GM23338 (cell line): ENCODE results near the gene ASTL. TPM values are rescaled to one million over a fixed set of nuclear protein-coding genes. Genes with fewer than 3 reads are reported as not detected.

ENCODE experiments used
- ATAC-seq: fragments of 200-7000 bp; cut with Tn5 transposase; 3 replicates; pipeline ENCODE4 v1.9.1; 2020
- DNase-seq: peaks from one replicate; pipeline ENCODE4 v3.0.0-alpha.2; 2015; ENCODE audit warnings: low spot score
- H2AFZ ChIP-seq: fragments of 200-600 bp; sonication (generic); 2 replicates; pipeline ENCODE4 v1.8.0; 2016; ENCODE audit warnings: antibody characterized with exemption, mild to moderate bottlenecking, moderate library complexity
- H3F3A ChIP-seq: fragments of 200-600 bp; sonication (generic); replicated peaks from 2 replicates; pipeline ENCODE4 v1.8.0; 2017; ENCODE audit warnings: antibody characterized with exemption, mixed run types, low read depth
- H3K27ac ChIP-seq: fragments of 200-600 bp; sonication (generic); 2 replicates; pipeline ENCODE4 v1.6.1; 2016; ENCODE audit warnings: low read depth
- H3K27me3 ChIP-seq: fragments of 200-600 bp; sonication (generic); 2 replicates; pipeline ENCODE4 v1.8.0; 2016; ENCODE audit warnings: mild to moderate bottlenecking, mixed run types, moderate library complexity; ENCODE audit not compliant: insufficient read depth
- H3K36me3 ChIP-seq: fragments of 200-600 bp; sonication (generic); 2 replicates; pipeline ENCODE4 v1.8.0; 2016; ENCODE audit warnings: mild to moderate bottlenecking; ENCODE audit not compliant: insufficient read depth
- H3K4me1 ChIP-seq: fragments of 200-600 bp; sonication (generic); 2 replicates; pipeline ENCODE4 v1.8.0; 2016; ENCODE audit warnings: mild to moderate bottlenecking, moderate library complexity; ENCODE audit not compliant: insufficient read depth
- H3K4me2 ChIP-seq: fragments of 200-600 bp; sonication (generic); 2 replicates; pipeline ENCODE4 v1.7.1; 2017; ENCODE audit warnings: mixed run types
- H3K4me3 ChIP-seq: fragments of 200-600 bp; sonication (generic); 2 replicates; pipeline ENCODE4 v1.6.1; 2016; ENCODE audit warnings: mixed run types
- H3K79me2 ChIP-seq: fragments of 200-600 bp; sonication (generic); replicated peaks from 2 replicates; pipeline ENCODE4 v1.8.0; 2017; ENCODE audit warnings: mild to moderate bottlenecking; ENCODE audit not compliant: insufficient read depth
- H3K9me2 ChIP-seq: fragments of 200-600 bp; sonication (generic); 2 replicates; pipeline ENCODE4 v1.8.0; 2017; ENCODE audit not compliant: insufficient read depth
- H4K20me1 ChIP-seq: fragments of 200-600 bp; sonication (generic); replicated peaks from 2 replicates; pipeline ENCODE4 v1.8.0; 2017; ENCODE audit warnings: mild to moderate bottlenecking; ENCODE audit not compliant: insufficient read depth
- H3K27ac Mint-ChIP-seq: 2 replicates; pipeline ENCODE4 v1.8.0; 2020; ENCODE audit warnings: inconsistent platforms, mild to moderate bottlenecking, moderate library complexity, mixed read lengths
- H3K27me3 Mint-ChIP-seq: 3 replicates; pipeline ENCODE4 v1.8.0; 2022; ENCODE audit warnings: low read depth, mild to moderate bottlenecking, moderate library complexity, mixed read lengths, inconsistent platforms; ENCODE audit not compliant: insufficient read depth, poor library complexity
- H3K36me3 Mint-ChIP-seq: 3 replicates; pipeline ENCODE4 v1.8.0; 2021; ENCODE audit warnings: low read depth, mild to moderate bottlenecking, inconsistent platforms, moderate library complexity, mixed read lengths
- H3K4me1 Mint-ChIP-seq: 3 replicates; pipeline ENCODE4 v1.8.0; 2020; ENCODE audit warnings: mild to moderate bottlenecking, inconsistent platforms, mixed read lengths
- H3K4me3 Mint-ChIP-seq: 3 replicates; pipeline ENCODE4 v1.8.0; 2021; ENCODE audit warnings: moderate library complexity, mild to moderate bottlenecking, inconsistent platforms, mixed read lengths
- H3K9me3 Mint-ChIP-seq: 3 replicates; pipeline ENCODE4 v1.8.0; 2020; ENCODE audit warnings: moderate library complexity, mild to moderate bottlenecking, inconsistent platforms, mixed read lengths
- EZH2 ChIP-seq: fragments of 200-600 bp; sonication (generic); IDR thresholded peaks from one replicate; pipeline ENCODE4 v1.8.0; 2017; ENCODE audit warnings: antibody characterized with exemption, mild to moderate bottlenecking, low read depth; ENCODE audit not compliant: unreplicated experiment
- EZH2phosphoT487 ChIP-seq: fragments of 200-600 bp; sonication (generic); IDR thresholded peaks from one replicate; pipeline ENCODE4 v1.8.1; 2018; ENCODE audit warnings: antibody characterized with exemption; ENCODE audit not compliant: unreplicated experiment
- JUNB ChIP-seq: IDR thresholded peaks from one replicate; pipeline ENCODE4 v1.6.1; 2016; ENCODE audit warnings: antibody characterized with exemption; ENCODE audit not compliant: unreplicated experiment
- NANOG ChIP-seq: IDR thresholded peaks from 2 replicates; pipeline ENCODE4 v1.6.1; 2016; ENCODE audit warnings: antibody characterized with exemption, borderline replicate concordance
- POLR2AphosphoS5 ChIP-seq: IDR thresholded peaks from 2 replicates; pipeline ENCODE4 v1.6.1; 2016; ENCODE audit warnings: antibody characterized with exemption, low read depth
- STAT1 ChIP-seq: IDR thresholded peaks from one replicate; pipeline ENCODE4 v1.6.1; 2016; ENCODE audit warnings: antibody characterized with exemption; ENCODE audit not compliant: unreplicated experiment
- ZNF331 ChIP-seq: fragments of 250-450 bp; sonication (Bioruptor Pico); IDR thresholded peaks from 2 replicates; pipeline ENCODE4 v1.5.0; 2020; ENCODE audit warnings: low read depth, mild to moderate bottlenecking, moderate library complexity
- ZNF462 ChIP-seq: fragments of 250-450 bp; sonication (Bioruptor Pico); IDR thresholded peaks from 2 replicates; pipeline ENCODE4 v1.5.0; 2020; ENCODE audit warnings: mild to moderate bottlenecking, moderate library complexity
- polyA plus RNA-seq: library from polyadenylated mRNA; unstranded; fragments of >200 nt; fragmentation: Nextera tagmentation; extraction: Ambion mirVana; gene quantifications from 2 replicates; pipeline ENCODE4 v1.2.1, GENCODE V29; 2016
- total RNA-seq: library from RNA; depleted of rRNA; stranded (reverse); fragments of >200 nt; shearing (Covaris generic); gene quantifications from 2 replicates; pipeline ENCODE4 v1.2.3, GENCODE V29; 2014
- TF ChIP-seq, protein P1 (sequence below): IDR thresholded peaks from one replicate; pipeline ENCODE4 v1.6.1; 2018; ENCODE audit warnings: antibody characterized with exemption; ENCODE audit not compliant: unreplicated experiment

ASTL gene
- total and polyA plus RNA-seq, 2 experiments from 2014 or later: 0.23 TPM; not detected in 1

DNA sequence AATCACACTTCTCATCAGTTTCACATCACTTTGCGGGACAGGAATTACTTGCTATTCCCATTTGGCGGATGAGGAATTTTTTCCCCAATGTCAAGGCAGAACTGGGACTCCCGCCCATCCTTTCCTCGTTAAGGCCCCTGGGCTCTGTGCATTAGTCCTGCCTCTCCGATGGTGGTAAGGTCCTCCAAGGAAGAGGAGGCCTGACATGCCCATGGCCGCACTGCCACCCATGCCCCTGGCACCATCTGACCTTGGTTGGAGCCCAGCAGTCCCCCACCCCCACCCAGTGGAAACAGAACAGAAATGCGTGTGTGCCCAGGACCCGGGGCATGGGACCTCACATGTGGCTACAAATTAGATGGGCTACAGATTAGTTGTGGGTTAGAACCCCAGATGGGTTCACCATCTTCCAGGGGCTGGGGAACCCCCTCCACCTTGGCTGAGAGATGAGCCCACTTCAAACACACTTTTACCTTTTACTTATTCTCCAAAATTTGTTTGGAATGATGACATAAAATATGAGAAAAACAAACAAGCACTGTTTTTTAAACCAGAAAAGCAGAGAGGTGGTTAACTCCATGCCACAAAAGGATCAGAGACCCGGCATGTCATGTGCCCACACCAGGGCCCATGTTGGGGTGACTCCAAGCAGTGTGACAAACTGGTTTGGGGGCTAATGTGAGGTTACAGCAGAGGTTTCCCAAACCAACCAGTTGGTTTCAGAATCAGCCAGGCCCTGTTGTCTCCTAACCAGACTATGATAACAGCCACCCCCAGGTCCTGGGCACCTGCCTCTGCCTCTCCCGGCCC is 17.9 kb upstream of the ASTL start:
- TF ChIP-seq STAT1 (no peak), POLR2AphosphoS5 (no peak), EZH2phosphoT487 (no peak), ZNF331 (CRISPR knock-in tag) (no peak), ZNF462 (CRISPR knock-in tag) (no peak), EZH2 (no peak), NANOG (no peak), JUNB (no peak)
- TF ChIP-seq, protein P1, sequence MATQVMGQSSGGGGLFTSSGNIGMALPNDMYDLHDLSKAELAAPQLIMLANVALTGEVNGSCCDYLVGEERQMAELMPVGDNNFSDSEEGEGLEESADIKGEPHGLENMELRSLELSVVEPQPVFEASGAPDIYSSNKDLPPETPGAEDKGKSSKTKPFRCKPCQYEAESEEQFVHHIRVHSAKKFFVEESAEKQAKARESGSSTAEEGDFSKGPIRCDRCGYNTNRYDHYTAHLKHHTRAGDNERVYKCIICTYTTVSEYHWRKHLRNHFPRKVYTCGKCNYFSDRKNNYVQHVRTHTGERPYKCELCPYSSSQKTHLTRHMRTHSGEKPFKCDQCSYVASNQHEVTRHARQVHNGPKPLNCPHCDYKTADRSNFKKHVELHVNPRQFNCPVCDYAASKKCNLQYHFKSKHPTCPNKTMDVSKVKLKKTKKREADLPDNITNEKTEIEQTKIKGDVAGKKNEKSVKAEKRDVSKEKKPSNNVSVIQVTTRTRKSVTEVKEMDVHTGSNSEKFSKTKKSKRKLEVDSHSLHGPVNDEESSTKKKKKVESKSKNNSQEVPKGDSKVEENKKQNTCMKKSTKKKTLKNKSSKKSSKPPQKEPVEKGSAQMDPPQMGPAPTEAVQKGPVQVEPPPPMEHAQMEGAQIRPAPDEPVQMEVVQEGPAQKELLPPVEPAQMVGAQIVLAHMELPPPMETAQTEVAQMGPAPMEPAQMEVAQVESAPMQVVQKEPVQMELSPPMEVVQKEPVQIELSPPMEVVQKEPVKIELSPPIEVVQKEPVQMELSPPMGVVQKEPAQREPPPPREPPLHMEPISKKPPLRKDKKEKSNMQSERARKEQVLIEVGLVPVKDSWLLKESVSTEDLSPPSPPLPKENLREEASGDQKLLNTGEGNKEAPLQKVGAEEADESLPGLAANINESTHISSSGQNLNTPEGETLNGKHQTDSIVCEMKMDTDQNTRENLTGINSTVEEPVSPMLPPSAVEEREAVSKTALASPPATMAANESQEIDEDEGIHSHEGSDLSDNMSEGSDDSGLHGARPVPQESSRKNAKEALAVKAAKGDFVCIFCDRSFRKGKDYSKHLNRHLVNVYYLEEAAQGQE: no peak
- Mint-ChIP-seq H3K4me3 (no peak overlapping the region), H3K4me1 (peaks cover 31% of the 10 kb centered on the region), H3K27ac (no peak overlapping the region), H3K36me3 (no peaks in the 10 kb centered on the region; the same call in 2 of the 3 replicates), H3K27me3 (peaks cover 7% of the 10 kb centered on the region), H3K9me3 (no peaks in the 10 kb centered on the region)
- Histone ChIP-seq H4K20me1 (no peaks in the 10 kb centered on the region), H3K27me3 (no peaks in the 10 kb centered on the region), H3K9me2 (no peaks in the 10 kb centered on the region), H2AFZ (no peak overlapping the region), H3K4me1 (peaks cover 8% of the 10 kb centered on the region; the same call in 1 of the 2 replicates), H3K4me3 (no peak overlapping the region), H3K79me2 (no peaks in the 10 kb centered on the region), H3K4me2 (no peak overlapping the region), H3F3A (no peaks in the 10 kb centered on the region), H3K27ac (no peak overlapping the region), H3K36me3 (no peaks in the 10 kb centered on the region)
- ATAC-seq (no peak), DNase-seq (no peak)
